Sigmoid colon (tissue), 4 donors: ENCODE measurements around the gene NR1H4.

Experiments used
- CTCF ChIP-seq, 4 experiments: fragments of 450-650 bp in 3 of 4; fragments of 200-600 bp in 1 of 4; IDR thresholded peaks; one replicate each; pipeline ENCODE4 v1.5.1; 2016 to 2019; ENCODE audit warnings: antibody characterized with exemption in 4 of 4, mild to moderate bottlenecking in 3 of 4, moderate library complexity in 2 of 4
- EP300 ChIP-seq, 4 donors: sonication (generic); formaldehyde crosslinking; IDR thresholded peaks; one replicate each; pipeline ENCODE4 v1.6.1; 2017; ENCODE audit warnings: antibody characterized with exemption in 4 of 4
- POLR2A ChIP-seq, 2 donors: fragments of 450-650 bp; IDR thresholded peaks; one replicate each; pipeline ENCODE4 v1.6.1; 2016; ENCODE audit warnings: antibody characterized with exemption in 2 of 2, mild to moderate bottlenecking in 2 of 2, moderate library complexity in 2 of 2
- POLR2AphosphoS5 ChIP-seq, 4 donors: sonication (generic); formaldehyde crosslinking; IDR thresholded peaks; one replicate each; pipeline ENCODE4 v1.6.1; 2017; ENCODE audit warnings: antibody characterized with exemption in 4 of 4

GRCh38 chr12:100476013-100476751, 2.5 kb downstream of the NR1H4 start:
- TF ChIP-seq EP300 (IDR thresholded peaks at IDR 0.05) (no peak), CTCF (IDR thresholded peaks at IDR 0.05) (no peak), POLR2A (IDR thresholded peaks at IDR 0.05) (no peak), POLR2AphosphoS5 (IDR thresholded peaks at IDR 0.05) (no peak)
